ENCODE data around the gene CCDC196. TPM values are rescaled to one million over a fixed set of nuclear protein-coding genes. Genes with fewer than 3 reads are reported as not detected.
A peak's percentile ranks its signal among the peaks of the same experiment; 100 is the strongest.
"Not testable (repeated sequence)": the region's sequence is repeated elsewhere in the genome, so short reads cannot be mapped to it uniquely, and the experiment has no call there.

Gene CCDC196
- total and polyA plus RNA-seq, 8 donors: not detected

GRCh38 chr14:66501592-66501991 is 15.4 kb downstream of the CCDC196 start:
- H3K4me3 ChIP-seq: no peak overlapping the region
- H3K36me3 ChIP-seq: no peaks in the 10 kb centered on the region
- 31 to 58% (median 36%) methylated on average over 4 of the region's 4 CpGs for WGBS, 5 donors
- no peak for DNase-seq
- TF ChIP-seq POLR2AphosphoS5 (IDR thresholded peaks at IDR 0.05) (no peak), POLR2A (IDR thresholded peaks at IDR 0.05) (no peak), EP300 (IDR thresholded peaks at IDR 0.05) (no peak)
- TF ChIP-seq, protein P1, sequence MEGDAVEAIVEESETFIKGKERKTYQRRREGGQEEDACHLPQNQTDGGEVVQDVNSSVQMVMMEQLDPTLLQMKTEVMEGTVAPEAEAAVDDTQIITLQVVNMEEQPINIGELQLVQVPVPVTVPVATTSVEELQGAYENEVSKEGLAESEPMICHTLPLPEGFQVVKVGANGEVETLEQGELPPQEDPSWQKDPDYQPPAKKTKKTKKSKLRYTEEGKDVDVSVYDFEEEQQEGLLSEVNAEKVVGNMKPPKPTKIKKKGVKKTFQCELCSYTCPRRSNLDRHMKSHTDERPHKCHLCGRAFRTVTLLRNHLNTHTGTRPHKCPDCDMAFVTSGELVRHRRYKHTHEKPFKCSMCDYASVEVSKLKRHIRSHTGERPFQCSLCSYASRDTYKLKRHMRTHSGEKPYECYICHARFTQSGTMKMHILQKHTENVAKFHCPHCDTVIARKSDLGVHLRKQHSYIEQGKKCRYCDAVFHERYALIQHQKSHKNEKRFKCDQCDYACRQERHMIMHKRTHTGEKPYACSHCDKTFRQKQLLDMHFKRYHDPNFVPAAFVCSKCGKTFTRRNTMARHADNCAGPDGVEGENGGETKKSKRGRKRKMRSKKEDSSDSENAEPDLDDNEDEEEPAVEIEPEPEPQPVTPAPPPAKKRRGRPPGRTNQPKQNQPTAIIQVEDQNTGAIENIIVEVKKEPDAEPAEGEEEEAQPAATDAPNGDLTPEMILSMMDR (IDR thresholded peaks at IDR 0.05): no peak
- no peaks in the 10 kb centered on the region for H3K27me3 ChIP-seq
- no peaks in the 10 kb centered on the region for H3K9me3 ChIP-seq
- H3K27ac ChIP-seq: no peak overlapping the region
- H3K4me1 ChIP-seq: peaks cover 0 to 18% (median 6%) of the 10 kb centered on the region in 4 donors
- intact Hi-C loops (cut with DNase I; ENCODE audit: low total_unique reads): no loop called here

- DNase-seq; H3K36me3 ChIP-seq; H3K27me3 ChIP-seq; H3K9me3 ChIP-seq; intact Hi-C loops (cut with DNase I; ENCODE audit: low total_unique reads); H3K27ac ChIP-seq; H3K4me3 ChIP-seq: not testable (repeated sequence)
- 90 to 95% (median 91%) methylated on average over 5 of the region's 5 CpGs for WGBS, 5 donors
- peaks cover 6 to 14% (median 12%) of the 10 kb centered on the region in 4 donors for H3K4me1 ChIP-seq
Measured at GRCh38 chr14:66502836-66503235, 16.7 kb downstream of the CCDC196 start.

DNA sequence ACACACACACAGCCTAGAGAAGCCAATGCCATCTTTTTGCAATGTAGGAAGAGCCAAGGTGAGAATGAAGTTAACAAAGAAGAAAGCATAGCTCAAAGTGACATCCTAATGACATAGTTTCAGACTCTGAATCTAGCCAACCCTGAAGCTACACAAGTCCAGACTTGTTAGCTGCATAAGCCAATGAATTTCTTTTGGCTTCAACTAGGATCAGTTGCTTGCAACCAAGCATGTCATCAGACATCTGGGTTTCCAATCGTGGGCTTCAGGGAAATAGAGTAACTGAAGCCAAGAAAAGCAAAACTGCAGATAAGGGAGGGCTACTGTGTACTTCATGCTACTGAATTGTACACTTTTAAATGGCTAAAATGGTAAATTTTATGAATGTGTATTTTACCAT is 17.4 kb downstream of the CCDC196 start:
- TF ChIP-seq EP300 (IDR thresholded peaks at IDR 0.05) (no peak), POLR2A (IDR thresholded peaks at IDR 0.05) (no peak), POLR2AphosphoS5 (IDR thresholded peaks at IDR 0.05) (no peak)
- TF ChIP-seq, protein P1 (IDR thresholded peaks at IDR 0.05): no peak
- H3K4me3 ChIP-seq: no peak overlapping the region
- no peak for DNase-seq
- H3K27me3 ChIP-seq: no peaks in the 10 kb centered on the region
- peaks cover 6 to 14% (median 12%) of the 10 kb centered on the region in 4 donors for H3K4me1 ChIP-seq
- no peaks in the 10 kb centered on the region for H3K9me3 ChIP-seq
- intact Hi-C loops (cut with DNase I; ENCODE audit: low total_unique reads): no loop called here
- H3K36me3 ChIP-seq: no peaks in the 10 kb centered on the region
- H3K27ac ChIP-seq: no peak overlapping the region
- WGBS, 5 donors: 49 to 71% (median 62%) methylated on average over 1 of the region's 1 CpG

GRCh38 chr14:66507181-66507721 is 21.1 kb downstream of the CCDC196 start:
- TF ChIP-seq POLR2A (IDR thresholded peaks at IDR 0.05) (no peak), EP300 (IDR thresholded peaks at IDR 0.05) (no peak), POLR2AphosphoS5 (IDR thresholded peaks at IDR 0.05) (no peak)
- TF ChIP-seq, protein P1 (IDR thresholded peaks at IDR 0.05): no peak
- H3K27ac ChIP-seq: peak overlapping the region; percentile 89 to 98 (median 92)
- H3K4me1 ChIP-seq: peaks cover 11 to 35% (median 24%) of the 10 kb centered on the region in 4 donors
- no peaks in the 10 kb centered on the region for H3K9me3 ChIP-seq
- 1 to 2% (median 1%) methylated on average over 17 to 23 of the region's 23 CpGs for WGBS, 5 donors
- intact Hi-C loops (cut with DNase I; ENCODE audit: low total_unique reads): no loop called here
- H3K4me3 ChIP-seq: peak overlapping the region; percentile 87 to 98 (median 94)
- no peak for DNase-seq
- H3K36me3 ChIP-seq: no peaks in the 10 kb centered on the region
- no peaks in the 10 kb centered on the region for H3K27me3 ChIP-seq

All from stomach (tissue), 9 donors.